HEK293T (cell line): ENCODE data around the gene SHH.

Experiments used
- CTCF ChIA-PET: fragments of 350-600 bp; formaldehyde crosslinking; extraction: SDS; loops from one replicate; lab custom pipeline; 2021; ENCODE audit warnings: antibody characterized with exemption, inconsistent platforms; lab: Yijun Ruan, JAX
- POLR2A ChIA-PET: fragments of 350-600 bp; formaldehyde crosslinking; extraction: SDS; loops from one replicate; lab custom pipeline; 2020; ENCODE audit warnings: antibody characterized with exemption, inconsistent platforms; lab: Yijun Ruan, JAX
- DNase-seq: peaks from one replicate; pipeline ENCODE4 v3.0.0; 2012; ENCODE audit warnings: mixed read lengths; ENCODE audit errors: extremely low spot score
- ARNT ChIP-seq: fragments of 450-650 bp; IDR thresholded peaks from 2 replicates; pipeline ENCODE4 v1.6.1; 2017; ENCODE audit warnings: mild to moderate bottlenecking
- BHLHE40 ChIP-seq: fragments of 450-650 bp; IDR thresholded peaks from 2 replicates; pipeline ENCODE4 v1.6.1; 2016; ENCODE audit warnings: mild to moderate bottlenecking, moderate library complexity, borderline replicate concordance
- CTBP1 ChIP-seq: fragments of 450-650 bp; IDR thresholded peaks from 2 replicates; pipeline ENCODE4 v1.6.1; 2016; ENCODE audit warnings: borderline replicate concordance
- ELF4 ChIP-seq: fragments of 450-650 bp; IDR thresholded peaks from 2 replicates; pipeline ENCODE4 v1.6.1; 2017; ENCODE audit warnings: antibody characterized with exemption
- FOXA1 ChIP-seq: fragments of 450-650 bp; IDR thresholded peaks from 2 replicates; pipeline ENCODE4 v1.6.1; 2016; ENCODE audit warnings: mild to moderate bottlenecking
- FOXK2 ChIP-seq: fragments of 450-650 bp; IDR thresholded peaks from 2 replicates; pipeline ENCODE4 v1.6.1; 2016; ENCODE audit warnings: mild to moderate bottlenecking
- FOXM1 ChIP-seq: fragments of 450-650 bp; IDR thresholded peaks from 2 replicates; pipeline ENCODE4 v1.6.1; 2017; ENCODE audit warnings: mild to moderate bottlenecking, borderline replicate concordance
- HDGF ChIP-seq: fragments of 450-650 bp; IDR thresholded peaks from 2 replicates; pipeline ENCODE4 v1.6.1; 2017; ENCODE audit warnings: antibody characterized with exemption, borderline replicate concordance
- L3MBTL2 ChIP-seq: fragments of 450-650 bp; conservative IDR thresholded peaks from 2 replicates; pipeline ENCODE4 v1.6.1; 2016; ENCODE audit warnings: mild to moderate bottlenecking
- LEF1 ChIP-seq: fragments of 450-650 bp; IDR thresholded peaks from 2 replicates; pipeline ENCODE4 v1.6.1; 2017; ENCODE audit warnings: mild to moderate bottlenecking, borderline replicate concordance
- NFRKB ChIP-seq: fragments of 450-650 bp; IDR thresholded peaks from 2 replicates; pipeline ENCODE4 v1.6.1; 2016; ENCODE audit warnings: mild to moderate bottlenecking, moderate library complexity
- PKNOX1 ChIP-seq: fragments of 450-650 bp; IDR thresholded peaks from 2 replicates; pipeline ENCODE4 v1.6.1; 2016
- SP1 ChIP-seq: fragments of 450-650 bp; IDR thresholded peaks from 2 replicates; pipeline ENCODE4 v1.6.1; 2017
- SUZ12 ChIP-seq: fragments of 450-650 bp; IDR thresholded peaks from 2 replicates; pipeline ENCODE4 v1.6.1; 2016; ENCODE audit warnings: mild to moderate bottlenecking
- TARDBP ChIP-seq: fragments of 450-650 bp; IDR thresholded peaks from 2 replicates; pipeline ENCODE4 v1.6.1; 2016
- ZNF384 ChIP-seq: fragments of 450-650 bp; IDR thresholded peaks from 2 replicates; pipeline ENCODE4 v1.6.1; 2016

SHH gene

GRCh38 chr7:155774947-155775346 is 37.3 kb downstream of the SHH start:
- ChIA-PET POLR2A (no interaction called here), CTCF (no interaction called here)
- TF ChIP-seq HDGF, result no peak
- TF ChIP-seq FOXA1, result no peak
- TF ChIP-seq ZNF384, result no peak
- no peak for TF ChIP-seq SUZ12
- TF ChIP-seq CTBP1, result no peak
- no peak for TF ChIP-seq PKNOX1
- no peak for TF ChIP-seq L3MBTL2
- no peak for TF ChIP-seq LEF1
- no peak for TF ChIP-seq FOXM1
- no peak for TF ChIP-seq BHLHE40
- no peak for TF ChIP-seq FOXK2
- no peak for TF ChIP-seq ELF4
- TF ChIP-seq ARNT, result no peak
- TF ChIP-seq TARDBP, result no peak
- no peak for TF ChIP-seq SP1
- no peak for DNase-seq

DNA sequence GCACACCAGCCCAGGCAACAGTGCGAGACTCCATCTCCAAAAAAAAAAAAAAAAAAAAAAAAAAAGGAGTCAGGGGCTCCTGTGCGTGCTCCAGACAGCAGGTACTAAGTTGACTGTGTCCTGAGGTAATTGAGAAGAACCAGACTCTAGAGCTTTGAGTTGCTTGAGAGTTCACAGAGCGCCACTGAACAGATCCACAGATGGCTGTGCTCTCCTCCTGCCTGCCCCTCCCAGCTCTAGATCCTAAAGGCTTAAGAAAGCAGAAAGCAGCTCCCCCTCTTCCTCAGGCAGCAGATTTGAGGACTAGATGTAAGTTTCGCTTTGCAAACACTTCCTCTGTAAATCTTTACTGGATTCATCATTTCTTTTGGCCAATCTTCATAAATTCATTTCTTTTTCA is 38.7 kb downstream of the SHH start:
- CTCF ChIA-PET, result interaction anchor here (0.7 kb wide), 1 partner anchor 39 kb away, joined by 3 read pairs; no protein-coding TSS in a partner anchor
- POLR2A ChIA-PET, result no interaction called here
- no peak for DNase-seq
- TF ChIP-seq LEF1 (no peak), NFRKB (no peak), SUZ12 (no peak), FOXM1 (no peak), TARDBP (no peak), ZNF384 (no peak), FOXK2 (no peak), BHLHE40 (no peak), CTBP1 (no peak), SP1 (no peak), ARNT (no peak), L3MBTL2 (no peak), HDGF (no peak), PKNOX1 (no peak), ELF4 (no peak), FOXA1 (no peak)

- no peak for TF ChIP-seq NFRKB
- no peak for TF ChIP-seq FOXM1
- no peak for TF ChIP-seq ZNF384
- TF ChIP-seq FOXA1, result no peak
- TF ChIP-seq ARNT, result no peak
- no peak for TF ChIP-seq BHLHE40
- TF ChIP-seq FOXK2, result no peak
- no peak for TF ChIP-seq ELF4
- TF ChIP-seq L3MBTL2, result no peak
- TF ChIP-seq HDGF, result no peak
- TF ChIP-seq SP1, result no peak
- no peak for DNase-seq
- POLR2A ChIA-PET, result no interaction called here
- CTCF ChIA-PET, result interaction anchor here (0.7 to 1.0 kb wide), 2 partner anchors 171 to 271 kb away, joined by 3 to 5 read pairs; no protein-coding TSS in a partner anchor
These were observed 42.0 kb downstream of the SHH start for GRCh38 chr7:155770241-155770640.

- DNase-seq, result no peak
- no peak for TF ChIP-seq L3MBTL2
- TF ChIP-seq ZNF384, result no peak
- no peak for TF ChIP-seq FOXM1
- no peak for TF ChIP-seq ARNT
- TF ChIP-seq HDGF, result no peak
- no peak for TF ChIP-seq SUZ12
- TF ChIP-seq PKNOX1, result no peak
- TF ChIP-seq ELF4, result no peak
- no peak for TF ChIP-seq TARDBP
- TF ChIP-seq FOXK2, result no peak
- no peak for TF ChIP-seq FOXA1
- no peak for TF ChIP-seq LEF1
- TF ChIP-seq CTBP1, result no peak
- TF ChIP-seq NFRKB, result no peak
- TF ChIP-seq BHLHE40, result no peak
- CTCF ChIA-PET, result interaction anchor here (0.7 kb wide), 1 partner anchor 271 kb away, joined by 3 read pairs; no protein-coding TSS in a partner anchor
- POLR2A ChIA-PET, result no interaction called here
These were observed 42.6 kb downstream of the SHH start for GRCh38 chr7:155769701-155770100.

- TF ChIP-seq LEF1, result no peak
- ChIA-PET POLR2A (interaction anchor here (1.0 kb wide), 1 partner anchor 405 kb away, joined by 3 read pairs; no protein-coding TSS in a partner anchor), CTCF (interaction anchor here (0.7 to 2.8 kb wide), 6 partner anchors 11 to 173 kb away, joined by 3 to 21 read pairs (median 4); no protein-coding TSS in a partner anchor)
- DNase-seq, result no peak
These were observed 45.0 kb downstream of the SHH start for GRCh38 chr7:155766966-155767916.
